ENCODE measurements around the gene RBM24. TPM values are rescaled to one million over a fixed set of nuclear protein-coding genes. Genes with fewer than 3 reads are reported as not detected.

The RBM24 gene
- total and polyA plus RNA-seq, 10 of the 15 experiments (the other 5 are each of a cell fraction or from before 2014, with no cell fraction given), result 0.08 to 0.09 (median 0.09) TPM; not detected in 7

GRCh38 chr6:17300637-17301036, 19.5 kb downstream of the RBM24 start:
- Histone ChIP-seq H3K27ac (ENCODE audit: control insufficient read depth, insufficient read depth) (no peak overlapping the region), H3K4me3 (no peak overlapping the region), H3K36me3 (ENCODE audit: control insufficient read depth in 2 of 2, insufficient read depth in 2 of 2, low read length in 1 of 2) (no peaks in the 10 kb centered on the region), H3K4me2 (ENCODE audit: control insufficient read depth, insufficient read depth) (no peak overlapping the region), H3K27me3 (replicated peaks in 1 of 2; ENCODE audit: control insufficient read depth in 2 of 2, insufficient read depth in 2 of 2, low read length in 1 of 2) (no peaks in the 10 kb centered on the region), H3K9me3 (replicated peaks; ENCODE audit: control insufficient read depth, insufficient read depth, low read length) (no peaks in the 10 kb centered on the region), H4K20me1 (ENCODE audit: control insufficient read depth, insufficient read depth) (no peaks in the 10 kb centered on the region), H3K9ac (ENCODE audit: control insufficient read depth, insufficient read depth, low read length) (no peak overlapping the region), H3K4me1 (ENCODE audit: control insufficient read depth, insufficient read depth, low read length) (no peaks in the 10 kb centered on the region), H2AFZ (ENCODE audit: control insufficient read depth, low read depth, low read length) (no peak overlapping the region), H3K79me2 (ENCODE audit: control insufficient read depth, insufficient read depth, low read length) (no peaks in the 10 kb centered on the region)
- CTCF ChIA-PET, result no interaction called here
- no peak for DNase-seq (ENCODE audit: low read depth, low spot score)
- FAIRE-seq, result no peak
- intact Hi-C loops (cut with micrococcal nuclease; ENCODE audit: unreplicated experiment), result no loop called here
- RAD21 ChIA-PET (ENCODE audit: unreplicated experiment), result interaction anchor here (0.6 kb wide), 1 partner anchor 414 kb away, joined by 3 read pairs; no protein-coding TSS in a partner anchor
- WGBS (ENCODE audit: insufficient coverage, insufficient replicate concordance, low lambda C conversion rate, missing lambda C conversion rate), result 32% methylated on average over 3 of the region's 5 CpGs
- in situ Hi-C loops (cut with MboI), result no loop called here
- SMC1A ChIA-PET (ENCODE audit: uncharacterized antibody, unreplicated experiment), result no interaction called here
- BruUV-seq (replicated peaks), result no TSS peak
- POLR2A ChIA-PET, result no interaction called here
- no peak for ATAC-seq
- TF ChIP-seq HSF1 (IDR thresholded peaks at IDR 0.05; ENCODE audit: low read depth, low read length), result no peak
- TF ChIP-seq CBX3 (IDR thresholded peaks at IDR 0.05; ENCODE audit: borderline replicate concordance, low read depth), result no peak
- TF ChIP-seq USF2 (IDR thresholded peaks at IDR 0.05; ENCODE audit: borderline replicate concordance, low read depth, low read length), result no peak
- no peak for TF ChIP-seq SPI1 (IDR thresholded peaks at IDR 0.05; ENCODE audit: borderline replicate concordance, insufficient read depth, low read depth, low read length)
- no peak for TF ChIP-seq DPF2 (IDR thresholded peaks at IDR 0.05)
- TF ChIP-seq ZNF622 (IDR thresholded peaks at IDR 0.05), result no peak

Data from GM12878 (cell line).